Fibroblast of the aortic adventitia (primary cell): Measurements from ENCODE around the gene MYCN. TPM values are rescaled to one million over a fixed set of nuclear protein-coding genes. Genes with fewer than 3 reads are reported as not detected.
"Not testable (repeated sequence)": the region's sequence is repeated elsewhere in the genome, so short reads cannot be mapped to it uniquely, and the experiment has no call there.

Experiments
- DNase-seq: peaks from one replicate; pipeline ENCODE4 v3.0.0-alpha.2; 2010; ENCODE audit warnings: low read depth
- H3K4me3 ChIP-seq: 2 replicates; pipeline ENCODE4 v1.5.1; 2011; ENCODE audit warnings: low read depth, mild to moderate bottlenecking, control low read depth, low read length, moderate library complexity
- total RNA-seq: library from RNA; depleted of rRNA; stranded (reverse); fragments of >200 nt; gene quantifications from 2 replicates; pipeline ENCODE4 v1.2.3, GENCODE V29; 2012; ENCODE audit warnings: low replicate concordance
- TF ChIP-seq, protein P1 (sequence below): IDR thresholded peaks from 2 replicates; pipeline ENCODE4 v1.5.1; 2011; ENCODE audit warnings: mild to moderate bottlenecking, low read length, control low read depth, inconsistent platforms; ENCODE audit not compliant: insufficient read depth

The MYCN gene
- total RNA-seq, 1 donor = not detected

DNA sequence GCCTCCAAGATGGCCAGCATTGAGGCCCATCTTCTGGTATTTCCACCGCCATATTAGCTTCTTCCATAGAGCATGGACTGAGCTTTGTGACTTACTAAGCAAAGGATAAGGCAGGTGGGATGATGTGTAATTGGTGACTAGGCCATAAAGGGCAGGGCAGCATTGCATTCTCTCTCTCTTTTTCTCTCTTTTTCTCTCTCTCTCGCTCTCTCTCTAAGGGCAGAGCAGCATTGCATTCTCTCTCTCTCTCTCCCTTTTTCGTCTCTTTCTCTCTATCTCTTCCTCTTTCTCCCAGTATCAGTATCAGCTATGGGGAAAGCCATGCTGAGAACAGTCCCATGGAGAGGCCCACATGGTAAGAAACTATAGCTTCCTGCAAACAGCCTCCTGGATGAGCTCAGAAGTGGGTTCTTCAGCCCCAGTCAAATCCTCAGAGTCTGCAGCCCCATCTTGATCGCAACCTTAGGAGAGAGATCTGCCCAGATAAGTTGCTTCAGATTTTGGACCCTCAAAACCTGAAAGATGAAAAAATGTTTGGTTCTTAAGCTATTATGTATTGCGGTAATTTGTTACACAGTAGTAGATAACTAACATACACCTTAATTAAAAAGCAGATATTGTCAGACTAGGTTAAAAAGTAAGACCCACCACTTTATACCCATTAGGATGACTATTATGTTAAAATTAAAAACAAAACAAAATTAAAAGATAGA, 39.1 kb upstream of the MYCN start:
- TF ChIP-seq, protein P1, sequence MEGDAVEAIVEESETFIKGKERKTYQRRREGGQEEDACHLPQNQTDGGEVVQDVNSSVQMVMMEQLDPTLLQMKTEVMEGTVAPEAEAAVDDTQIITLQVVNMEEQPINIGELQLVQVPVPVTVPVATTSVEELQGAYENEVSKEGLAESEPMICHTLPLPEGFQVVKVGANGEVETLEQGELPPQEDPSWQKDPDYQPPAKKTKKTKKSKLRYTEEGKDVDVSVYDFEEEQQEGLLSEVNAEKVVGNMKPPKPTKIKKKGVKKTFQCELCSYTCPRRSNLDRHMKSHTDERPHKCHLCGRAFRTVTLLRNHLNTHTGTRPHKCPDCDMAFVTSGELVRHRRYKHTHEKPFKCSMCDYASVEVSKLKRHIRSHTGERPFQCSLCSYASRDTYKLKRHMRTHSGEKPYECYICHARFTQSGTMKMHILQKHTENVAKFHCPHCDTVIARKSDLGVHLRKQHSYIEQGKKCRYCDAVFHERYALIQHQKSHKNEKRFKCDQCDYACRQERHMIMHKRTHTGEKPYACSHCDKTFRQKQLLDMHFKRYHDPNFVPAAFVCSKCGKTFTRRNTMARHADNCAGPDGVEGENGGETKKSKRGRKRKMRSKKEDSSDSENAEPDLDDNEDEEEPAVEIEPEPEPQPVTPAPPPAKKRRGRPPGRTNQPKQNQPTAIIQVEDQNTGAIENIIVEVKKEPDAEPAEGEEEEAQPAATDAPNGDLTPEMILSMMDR = no peak
- H3K4me3 ChIP-seq = no peak overlapping the region
- DNase-seq = no peak

DNA sequence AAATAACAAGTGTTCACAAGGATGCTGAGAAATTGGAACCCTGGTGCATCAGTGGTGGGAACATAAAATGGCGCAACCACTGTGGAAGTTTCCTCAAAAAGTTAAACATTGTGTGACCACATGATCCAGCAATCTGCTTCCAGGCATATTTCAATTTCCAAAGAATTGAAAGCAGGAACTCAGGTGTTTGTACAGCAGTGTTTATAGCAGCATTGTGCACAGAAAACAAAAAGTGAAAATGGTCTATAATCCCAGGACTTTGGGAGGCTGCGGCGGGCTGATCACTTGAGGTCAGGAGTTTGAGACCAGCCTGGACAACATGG, 38.6 kb upstream of the MYCN start:
- no peak overlapping the region for H3K4me3 ChIP-seq
- TF ChIP-seq, protein P1 = no peak
- no peak for DNase-seq

DNA sequence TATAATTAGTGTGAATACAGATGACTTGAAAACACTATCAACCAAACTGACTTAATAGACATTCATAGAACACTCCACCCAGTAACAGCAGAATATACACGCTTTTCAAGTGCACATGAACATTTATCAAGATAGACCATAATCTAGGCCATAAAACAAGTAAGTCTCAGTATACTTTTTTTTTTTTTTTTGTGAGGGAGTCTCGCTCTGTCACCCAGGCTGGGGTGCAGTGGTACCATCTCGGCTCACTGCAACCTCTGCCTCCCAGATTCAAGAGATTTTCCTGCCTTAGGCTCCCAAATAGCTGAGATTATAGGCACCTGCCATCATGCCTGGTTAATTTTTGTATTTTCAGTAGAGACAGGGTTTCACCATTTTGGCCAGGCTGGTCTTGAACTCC, 36.4 kb upstream of the MYCN start:
- not testable (repeated sequence) for H3K4me3 ChIP-seq, DNase-seq

DNA sequence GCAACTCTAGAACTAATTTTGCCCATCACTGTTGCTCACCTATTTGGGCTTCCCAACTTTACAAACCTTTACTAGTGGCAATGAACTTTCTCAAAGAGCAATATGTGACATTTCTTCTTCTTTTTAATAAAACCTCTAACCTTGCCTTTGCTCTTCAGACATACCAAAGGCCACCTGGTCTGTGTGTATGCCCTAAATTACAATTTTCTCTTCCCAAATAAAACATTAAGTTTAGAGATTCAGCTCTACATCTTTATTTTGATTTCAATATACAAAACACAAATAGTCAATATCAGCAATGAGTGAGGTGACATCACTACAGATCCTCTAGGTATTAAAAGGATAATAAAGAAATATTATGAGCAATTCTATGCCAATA, 35.1 kb upstream of the MYCN start:
- no peak for DNase-seq
- H3K4me3 ChIP-seq = no peak overlapping the region
- TF ChIP-seq, protein P1 = no peak

DNA sequence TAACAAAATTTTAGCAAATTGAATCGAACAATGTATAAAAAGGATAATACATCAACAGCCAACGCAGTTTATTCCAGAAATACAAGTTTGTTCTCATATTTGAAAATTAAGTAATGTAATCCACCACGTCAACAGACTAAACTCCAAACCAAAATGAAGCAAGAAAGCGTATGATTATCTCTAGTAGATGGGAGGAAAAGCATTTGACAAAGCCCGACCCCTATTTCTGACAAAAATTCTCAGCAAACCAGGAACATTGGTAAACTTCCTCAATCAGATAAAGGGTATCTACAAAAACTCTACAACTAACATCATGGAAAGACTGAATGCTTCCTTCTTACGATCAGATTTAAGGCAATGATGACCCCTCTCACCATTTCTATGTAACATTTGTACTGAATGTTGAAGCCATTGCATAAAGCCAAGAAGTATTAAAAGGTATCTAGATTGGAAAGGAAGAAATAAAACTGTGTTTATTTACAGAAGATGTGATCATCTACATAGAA, 34.3 kb upstream of the MYCN start:
- no peak overlapping the region for H3K4me3 ChIP-seq
- no peak for DNase-seq
- TF ChIP-seq, protein P1 = no peak

DNA sequence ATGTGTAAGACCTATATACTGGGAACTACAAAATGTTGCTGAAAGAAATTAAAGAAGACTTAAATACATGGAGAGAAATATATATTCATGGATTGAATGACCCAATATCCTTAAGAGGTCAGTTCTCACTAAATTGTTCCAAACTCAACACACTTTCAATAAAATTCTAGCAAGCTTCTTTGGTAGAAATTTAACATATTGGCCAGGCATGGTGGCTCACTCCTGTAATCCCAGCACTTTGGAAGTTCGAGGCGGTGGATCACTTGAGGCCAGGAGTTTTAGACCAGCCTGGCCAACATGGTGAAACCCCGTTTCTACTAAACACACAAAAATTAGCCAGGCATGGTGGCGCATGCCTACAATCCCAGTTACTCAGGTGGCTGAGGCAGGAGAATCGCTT, 33.6 kb upstream of the MYCN start:
- no peak overlapping the region for H3K4me3 ChIP-seq
- TF ChIP-seq, protein P1 = no peak
- no peak for DNase-seq

DNA sequence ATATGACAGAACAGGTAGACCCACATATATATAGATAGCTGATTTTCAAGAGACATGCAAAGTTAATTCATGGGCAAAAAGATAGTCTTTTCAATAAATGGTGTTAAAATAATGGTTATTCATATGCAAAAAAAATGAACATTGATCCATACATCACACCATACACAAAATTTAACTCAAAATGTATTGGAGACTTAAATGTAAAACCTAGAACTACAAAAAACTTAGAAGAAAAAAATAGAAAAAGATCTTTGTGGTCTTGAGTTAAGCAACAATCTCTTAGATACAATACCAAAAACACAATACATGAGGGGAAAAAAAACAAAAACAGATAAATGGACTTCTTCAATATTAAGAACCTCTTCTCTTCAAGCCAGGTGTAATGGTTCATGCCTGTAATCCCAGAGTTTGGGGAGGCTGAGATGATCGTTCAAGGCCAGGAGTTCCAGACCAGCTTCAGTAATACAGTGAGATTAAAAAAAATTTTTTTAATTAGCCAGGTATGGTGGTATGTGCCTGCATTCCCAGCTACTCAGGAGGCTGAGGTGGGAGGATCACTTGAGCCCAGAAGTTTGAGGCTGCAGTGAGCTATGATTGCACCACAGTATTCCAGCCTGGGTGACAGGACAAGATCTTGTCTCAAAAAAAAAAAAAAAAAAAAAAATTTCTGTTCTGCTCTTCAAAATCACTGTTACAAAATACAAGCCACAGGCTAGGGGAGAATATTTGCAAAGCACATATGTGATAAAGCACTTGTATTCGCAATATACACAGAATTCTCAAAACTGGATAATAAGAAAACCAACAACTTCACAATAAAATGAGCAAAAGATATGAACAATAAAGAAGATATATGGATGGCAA, 32.7 kb upstream of the MYCN start:
- TF ChIP-seq, protein P1 = no peak

More for the DNA sequence above, 32.7 kb upstream of the MYCN start:
- no peak for DNase-seq
- H3K4me3 ChIP-seq = no peak overlapping the region
